GM23248 (cell line): Measurements from ENCODE around the gene CYTH2.

Experiments used
- EZH2 ChIP-seq: fragments of 200-600 bp; sonication (generic); IDR thresholded peaks from 2 replicates; pipeline ENCODE4 v1.6.1; 2018; ENCODE audit warnings: antibody characterized with exemption, mild to moderate bottlenecking; ENCODE audit not compliant: insufficient read depth, poor library complexity, severe bottlenecking
- EZH2phosphoT487 ChIP-seq: fragments of 200-600 bp; sonication (generic); IDR thresholded peaks from 2 replicates; pipeline ENCODE4 v1.6.1; 2018; ENCODE audit warnings: antibody characterized with exemption, moderate library complexity, mild to moderate bottlenecking, low read depth; ENCODE audit not compliant: insufficient read depth

DNA sequence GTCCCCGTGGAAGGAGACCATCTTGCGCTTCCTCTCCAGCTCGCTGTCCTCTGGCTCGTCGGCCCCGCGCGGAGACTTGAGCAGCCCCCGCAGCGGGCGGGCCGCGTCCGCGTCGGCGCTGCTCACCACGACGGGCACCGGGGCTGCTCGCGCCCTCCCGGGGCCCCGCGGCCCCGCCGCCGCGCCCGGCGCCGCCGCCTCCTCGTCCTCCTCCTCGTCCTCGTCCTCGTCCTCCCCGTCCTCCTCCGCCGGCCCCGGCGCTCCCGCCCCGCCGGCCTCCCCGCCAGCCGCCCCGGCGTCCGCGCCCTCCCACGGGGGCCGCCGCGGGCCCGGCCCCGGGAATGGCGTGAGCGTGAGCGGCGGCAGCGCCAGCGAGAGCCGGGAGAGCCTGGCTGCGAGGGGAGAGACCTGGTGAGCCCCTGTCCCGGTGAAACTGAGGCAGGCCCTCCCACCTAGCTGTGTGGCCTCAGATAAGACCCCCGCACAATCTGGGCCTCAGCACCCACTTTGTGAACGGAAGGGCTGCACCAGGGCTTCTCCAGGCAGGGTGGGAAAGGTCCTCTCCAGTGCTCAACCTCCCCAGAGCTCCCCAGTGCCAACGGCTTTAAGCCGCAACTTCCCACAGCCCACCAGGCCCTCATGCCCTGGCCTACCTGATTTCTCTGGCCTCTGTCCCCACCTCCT, 24.7 kb downstream of the CYTH2 start:
- TF ChIP-seq EZH2, result no peak
- no peak for TF ChIP-seq EZH2phosphoT487
